HL-60 (cell line): ENCODE measurements around the gene PRRG2.
"Not testable (repeated sequence)": the region's sequence is repeated elsewhere in the genome, so short reads cannot be mapped to it uniquely, and the experiment has no call there.

Experiments used
- DNase-seq, 2 experiments: peaks; one replicate each; pipeline ENCODE4 v3.0.0-alpha.2; 2010 to 2020; ENCODE audit warnings: low read depth in 1 of 2, low spot score in 1 of 2
- H3K27ac ChIP-seq: fragments of 250-450 bp; sonication (Bioruptor Pico); replicated peaks from 2 replicates; pipeline ENCODE4 v1.5.1; 2020; ENCODE audit warnings: mild to moderate bottlenecking, moderate library complexity
- H3K27me3 ChIP-seq: fragments of 250-450 bp; sonication (Bioruptor Pico); 2 replicates; pipeline ENCODE4 v1.5.1; 2021; ENCODE audit warnings: mild to moderate bottlenecking, moderate library complexity; ENCODE audit not compliant: insufficient read depth, poor library complexity, severe bottlenecking
- H3K4me3 ChIP-seq: replicated peaks from 2 replicates; pipeline ENCODE4 v1.5.1; 2011; ENCODE audit warnings: mild to moderate bottlenecking, control low read depth, low read length; ENCODE audit not compliant: insufficient read depth
- GABPA ChIP-seq: IDR thresholded peaks from 2 replicates; pipeline ENCODE4 v1.6.1; 2012; ENCODE audit warnings: low read depth
- POLR2AphosphoS5 ChIP-seq: IDR thresholded peaks from 2 replicates; pipeline ENCODE4 v1.6.1; 2012; ENCODE audit warnings: low read depth
- SPI1 ChIP-seq: IDR thresholded peaks from 2 replicates; pipeline ENCODE4 v1.6.1; 2012; ENCODE audit warnings: low read depth, mild to moderate bottlenecking, borderline replicate concordance
- TF ChIP-seq, protein P1 (sequence below): IDR thresholded peaks from one replicate; pipeline ENCODE4 v1.5.1; 2011; ENCODE audit warnings: low read length, control low read depth, inconsistent platforms; ENCODE audit not compliant: insufficient read depth
- TF ChIP-seq, protein P2 (sequence below): IDR thresholded peaks from 2 replicates; pipeline ENCODE4 v1.6.1; 2012; ENCODE audit warnings: low read depth; ENCODE audit not compliant: insufficient replicate concordance

The PRRG2 gene

DNA sequence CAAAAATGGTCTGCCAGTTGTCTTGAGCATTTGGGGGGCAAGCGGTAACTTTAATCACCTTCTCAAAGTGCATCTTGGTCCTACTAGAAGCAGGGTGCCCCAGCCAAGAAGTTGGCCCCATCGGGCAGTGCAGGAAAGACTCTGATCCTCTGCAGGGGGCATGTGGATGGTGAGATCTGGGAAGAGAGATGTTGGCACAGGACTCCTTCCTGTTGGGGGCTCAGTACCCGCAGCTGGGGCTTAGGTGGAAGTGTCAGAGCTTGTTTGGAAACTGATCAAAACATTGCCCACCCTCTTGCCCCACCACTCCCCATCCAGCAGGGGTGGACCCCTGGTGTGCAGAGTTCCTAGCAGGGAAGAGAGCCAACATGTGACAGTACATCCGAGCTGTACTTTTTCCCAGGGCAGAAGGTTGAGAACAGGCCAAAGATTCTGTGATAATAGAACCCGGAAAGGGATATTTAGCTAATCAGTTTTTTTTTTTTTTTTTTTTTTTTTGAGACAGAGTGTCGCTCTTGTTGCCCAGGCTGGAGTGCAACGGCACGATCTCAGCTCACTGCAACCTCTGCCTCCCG, 50.0 kb downstream of the PRRG2 start:
- no peaks in the 10 kb centered on the region for H3K27me3 ChIP-seq
- TF ChIP-seq, protein P1, sequence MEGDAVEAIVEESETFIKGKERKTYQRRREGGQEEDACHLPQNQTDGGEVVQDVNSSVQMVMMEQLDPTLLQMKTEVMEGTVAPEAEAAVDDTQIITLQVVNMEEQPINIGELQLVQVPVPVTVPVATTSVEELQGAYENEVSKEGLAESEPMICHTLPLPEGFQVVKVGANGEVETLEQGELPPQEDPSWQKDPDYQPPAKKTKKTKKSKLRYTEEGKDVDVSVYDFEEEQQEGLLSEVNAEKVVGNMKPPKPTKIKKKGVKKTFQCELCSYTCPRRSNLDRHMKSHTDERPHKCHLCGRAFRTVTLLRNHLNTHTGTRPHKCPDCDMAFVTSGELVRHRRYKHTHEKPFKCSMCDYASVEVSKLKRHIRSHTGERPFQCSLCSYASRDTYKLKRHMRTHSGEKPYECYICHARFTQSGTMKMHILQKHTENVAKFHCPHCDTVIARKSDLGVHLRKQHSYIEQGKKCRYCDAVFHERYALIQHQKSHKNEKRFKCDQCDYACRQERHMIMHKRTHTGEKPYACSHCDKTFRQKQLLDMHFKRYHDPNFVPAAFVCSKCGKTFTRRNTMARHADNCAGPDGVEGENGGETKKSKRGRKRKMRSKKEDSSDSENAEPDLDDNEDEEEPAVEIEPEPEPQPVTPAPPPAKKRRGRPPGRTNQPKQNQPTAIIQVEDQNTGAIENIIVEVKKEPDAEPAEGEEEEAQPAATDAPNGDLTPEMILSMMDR: no peak
- peak; percentile 58 for TF ChIP-seq POLR2AphosphoS5
- no peak for DNase-seq
- H3K4me3 ChIP-seq: no peak overlapping the region
- no peak overlapping the region for H3K27ac ChIP-seq

DNA sequence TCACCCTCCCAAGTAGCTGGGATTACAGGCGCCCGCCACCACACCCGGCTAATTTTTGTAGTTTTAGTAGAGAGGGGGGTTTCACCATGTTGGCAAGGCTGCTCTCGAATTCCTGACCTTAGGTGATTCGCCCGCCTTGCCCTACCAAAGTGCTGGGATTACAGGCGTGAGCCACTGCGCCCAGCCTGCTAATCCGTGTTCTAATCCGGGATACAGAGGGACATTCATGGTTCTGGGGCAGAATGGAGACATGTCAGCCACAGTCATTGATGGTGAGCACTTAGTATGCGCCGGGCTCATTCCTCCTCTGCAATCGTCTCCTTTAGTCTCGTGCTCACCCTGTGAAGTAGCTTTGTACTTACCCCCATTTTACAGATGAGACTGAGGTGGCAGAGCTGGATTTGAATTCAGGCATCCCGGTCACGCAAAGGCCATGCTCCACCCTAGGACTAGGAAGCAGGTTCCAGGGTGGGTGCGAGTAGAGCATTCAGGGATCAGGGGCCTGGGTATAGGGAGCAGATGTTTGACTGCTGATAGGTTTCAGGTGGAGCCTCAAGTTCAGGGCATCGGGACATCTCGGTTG, 50.6 kb downstream of the PRRG2 start:
- no peak for DNase-seq
- TF ChIP-seq, protein P1: no peak
- TF ChIP-seq, protein P2, sequence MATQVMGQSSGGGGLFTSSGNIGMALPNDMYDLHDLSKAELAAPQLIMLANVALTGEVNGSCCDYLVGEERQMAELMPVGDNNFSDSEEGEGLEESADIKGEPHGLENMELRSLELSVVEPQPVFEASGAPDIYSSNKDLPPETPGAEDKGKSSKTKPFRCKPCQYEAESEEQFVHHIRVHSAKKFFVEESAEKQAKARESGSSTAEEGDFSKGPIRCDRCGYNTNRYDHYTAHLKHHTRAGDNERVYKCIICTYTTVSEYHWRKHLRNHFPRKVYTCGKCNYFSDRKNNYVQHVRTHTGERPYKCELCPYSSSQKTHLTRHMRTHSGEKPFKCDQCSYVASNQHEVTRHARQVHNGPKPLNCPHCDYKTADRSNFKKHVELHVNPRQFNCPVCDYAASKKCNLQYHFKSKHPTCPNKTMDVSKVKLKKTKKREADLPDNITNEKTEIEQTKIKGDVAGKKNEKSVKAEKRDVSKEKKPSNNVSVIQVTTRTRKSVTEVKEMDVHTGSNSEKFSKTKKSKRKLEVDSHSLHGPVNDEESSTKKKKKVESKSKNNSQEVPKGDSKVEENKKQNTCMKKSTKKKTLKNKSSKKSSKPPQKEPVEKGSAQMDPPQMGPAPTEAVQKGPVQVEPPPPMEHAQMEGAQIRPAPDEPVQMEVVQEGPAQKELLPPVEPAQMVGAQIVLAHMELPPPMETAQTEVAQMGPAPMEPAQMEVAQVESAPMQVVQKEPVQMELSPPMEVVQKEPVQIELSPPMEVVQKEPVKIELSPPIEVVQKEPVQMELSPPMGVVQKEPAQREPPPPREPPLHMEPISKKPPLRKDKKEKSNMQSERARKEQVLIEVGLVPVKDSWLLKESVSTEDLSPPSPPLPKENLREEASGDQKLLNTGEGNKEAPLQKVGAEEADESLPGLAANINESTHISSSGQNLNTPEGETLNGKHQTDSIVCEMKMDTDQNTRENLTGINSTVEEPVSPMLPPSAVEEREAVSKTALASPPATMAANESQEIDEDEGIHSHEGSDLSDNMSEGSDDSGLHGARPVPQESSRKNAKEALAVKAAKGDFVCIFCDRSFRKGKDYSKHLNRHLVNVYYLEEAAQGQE: no peak
- TF ChIP-seq SPI1 (no peak), GABPA (no peak), POLR2AphosphoS5 (no peak; the same call in 1 of the 2 replicates)
- H3K4me3 ChIP-seq: no peak overlapping the region
- H3K27me3 ChIP-seq: no peaks in the 10 kb centered on the region
- no peak overlapping the region for H3K27ac ChIP-seq

GRCh38 chr19:49632576-49632975, 51.5 kb downstream of the PRRG2 start:
- no peak for DNase-seq
- no peak overlapping the region for H3K4me3 ChIP-seq
- TF ChIP-seq POLR2AphosphoS5: no peak
- no peak for TF ChIP-seq SPI1
- TF ChIP-seq, protein P2: no peak
- TF ChIP-seq GABPA: no peak
- TF ChIP-seq, protein P1: no peak
- H3K27me3 ChIP-seq: no peaks in the 10 kb centered on the region
- H3K27ac ChIP-seq: no peak overlapping the region

GRCh38 chr19:49633273-49633672, 52.2 kb downstream of the PRRG2 start:
- not testable (repeated sequence) for DNase-seq, H3K4me3 ChIP-seq, H3K27ac ChIP-seq, H3K27me3 ChIP-seq
